GM15510 (cell line): ENCODE measurements around the gene XPR1.

Source experiments
- POLR2A ChIP-seq: IDR thresholded peaks from 3 replicates; pipeline ENCODE4 v1.6.1; 2011; ENCODE audit warnings: borderline replicate concordance; ENCODE audit not compliant: insufficient read length; ENCODE audit errors: extremely low read depth

XPR1 gene

GRCh38 chr1:180781718-180782117 lies 149.9 kb downstream of the XPR1 start:
- TF ChIP-seq POLR2A: no peak

GRCh38 chr1:180785291-180785690 lies 153.5 kb downstream of the XPR1 start:
- TF ChIP-seq POLR2A: no peak

GRCh38 chr1:180785887-180786286 lies 154.1 kb downstream of the XPR1 start:
- TF ChIP-seq POLR2A: no peak

- TF ChIP-seq POLR2A: no peak
These were observed 154.8 kb downstream of the XPR1 start for GRCh38 chr1:180786624-180787023.

- TF ChIP-seq POLR2A: no peak
These were observed 155.9 kb downstream of the XPR1 start for GRCh38 chr1:180787628-180788307.

GRCh38 chr1:180789460-180789859 lies 157.6 kb downstream of the XPR1 start:
- no peak for TF ChIP-seq POLR2A

- no peak for TF ChIP-seq POLR2A
These were observed 160.0 kb downstream of the XPR1 start for GRCh38 chr1:180791806-180792205.

- TF ChIP-seq POLR2A: no peak
These were observed 161.6 kb downstream of the XPR1 start for GRCh38 chr1:180793451-180793850.

GRCh38 chr1:180796897-180797640 lies 165.2 kb downstream of the XPR1 start:
- TF ChIP-seq POLR2A: no peak

GRCh38 chr1:180800945-180801344 lies 169.1 kb downstream of the XPR1 start:
- no peak for TF ChIP-seq POLR2A

GRCh38 chr1:180802813-180803212 lies 171.0 kb downstream of the XPR1 start:
- no peak for TF ChIP-seq POLR2A

GRCh38 chr1:180805316-180805715 lies 173.5 kb downstream of the XPR1 start:
- no peak for TF ChIP-seq POLR2A

- no peak for TF ChIP-seq POLR2A
These were observed 179.5 kb downstream of the XPR1 start for GRCh38 chr1:180811298-180811697.

GRCh38 chr1:180811886-180812285 lies 180.1 kb downstream of the XPR1 start:
- TF ChIP-seq POLR2A: no peak

GRCh38 chr1:180814258-180814657 lies 182.4 kb downstream of the XPR1 start:
- TF ChIP-seq POLR2A: no peak

- no peak for TF ChIP-seq POLR2A
These were observed 183.4 kb downstream of the XPR1 start for GRCh38 chr1:180815188-180815587.
